Occipital lobe (tissue), 2 donors: ENCODE measurements around the gene OSBPL2. TPM values are rescaled to one million over a fixed set of nuclear protein-coding genes. Genes with fewer than 3 reads are reported as not detected.

Experiments
- DNase-seq: peaks from one replicate; lab custom pipeline; 2025; lab: John Stamatoyannopoulos, UW
- total RNA-seq: library from RNA; depleted of rRNA; stranded (reverse); fragments of >200 nt; gene quantifications from one replicate; pipeline ENCODE4 v1.2.3, GENCODE V29; 2014

Gene OSBPL2
- total RNA-seq, 1 donor from 2014 or later, result 39.8 TPM

DNA sequence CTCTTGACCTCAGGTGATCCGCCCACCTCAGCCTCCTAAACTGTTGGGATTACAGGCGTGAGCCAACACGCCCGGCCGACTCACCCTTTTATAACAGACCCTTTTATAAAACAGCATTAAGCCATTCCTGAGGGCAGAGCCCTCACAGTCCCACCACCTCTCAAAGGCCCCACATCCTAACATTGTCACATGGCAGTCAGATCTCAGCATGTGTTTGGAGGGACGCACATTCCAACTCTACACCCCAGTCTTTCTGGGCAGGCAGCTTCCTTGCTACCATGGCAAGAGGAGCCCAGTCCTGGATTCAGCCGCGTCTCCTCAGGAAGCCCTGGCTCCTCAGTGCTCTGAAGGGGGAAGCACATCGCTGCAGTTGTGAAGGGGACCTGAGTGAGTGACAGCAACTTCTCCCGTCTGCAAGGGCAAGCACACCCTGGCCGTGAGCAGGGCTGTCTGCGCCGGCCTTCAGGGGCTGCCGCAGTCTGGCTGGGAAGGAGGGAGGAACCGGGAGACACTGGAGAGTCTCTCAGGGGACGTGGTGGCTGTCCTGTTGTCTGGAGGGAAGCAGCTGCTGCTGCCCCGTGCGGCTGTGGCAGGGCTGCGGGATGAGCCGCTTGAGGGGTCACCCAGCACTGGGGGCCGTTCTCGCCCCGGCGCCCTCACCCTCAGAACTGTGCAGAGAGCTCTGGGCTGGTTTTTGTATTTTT is 15.9 kb downstream of the OSBPL2 start:
- no peak for DNase-seq

DNA sequence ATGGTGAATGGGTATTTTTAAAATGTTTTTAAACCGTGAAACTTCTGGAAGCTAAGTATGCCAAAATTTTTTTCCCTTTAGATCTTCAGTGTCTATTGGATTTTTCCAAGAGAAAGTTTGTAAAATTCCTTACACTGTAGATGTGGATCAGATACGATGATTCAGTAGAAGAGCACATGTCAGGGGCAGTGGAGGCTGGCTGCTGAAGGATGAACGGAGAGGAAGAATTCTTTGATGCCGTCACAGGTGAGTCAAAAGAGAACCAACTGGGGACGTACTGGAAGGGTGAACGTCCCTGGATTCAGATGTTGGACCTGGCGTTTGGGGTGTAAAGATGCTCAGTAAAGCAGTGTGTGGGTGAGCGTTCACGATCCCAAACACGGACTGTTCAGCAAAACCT is 17.7 kb downstream of the OSBPL2 start:
- DNase-seq, result no peak

DNA sequence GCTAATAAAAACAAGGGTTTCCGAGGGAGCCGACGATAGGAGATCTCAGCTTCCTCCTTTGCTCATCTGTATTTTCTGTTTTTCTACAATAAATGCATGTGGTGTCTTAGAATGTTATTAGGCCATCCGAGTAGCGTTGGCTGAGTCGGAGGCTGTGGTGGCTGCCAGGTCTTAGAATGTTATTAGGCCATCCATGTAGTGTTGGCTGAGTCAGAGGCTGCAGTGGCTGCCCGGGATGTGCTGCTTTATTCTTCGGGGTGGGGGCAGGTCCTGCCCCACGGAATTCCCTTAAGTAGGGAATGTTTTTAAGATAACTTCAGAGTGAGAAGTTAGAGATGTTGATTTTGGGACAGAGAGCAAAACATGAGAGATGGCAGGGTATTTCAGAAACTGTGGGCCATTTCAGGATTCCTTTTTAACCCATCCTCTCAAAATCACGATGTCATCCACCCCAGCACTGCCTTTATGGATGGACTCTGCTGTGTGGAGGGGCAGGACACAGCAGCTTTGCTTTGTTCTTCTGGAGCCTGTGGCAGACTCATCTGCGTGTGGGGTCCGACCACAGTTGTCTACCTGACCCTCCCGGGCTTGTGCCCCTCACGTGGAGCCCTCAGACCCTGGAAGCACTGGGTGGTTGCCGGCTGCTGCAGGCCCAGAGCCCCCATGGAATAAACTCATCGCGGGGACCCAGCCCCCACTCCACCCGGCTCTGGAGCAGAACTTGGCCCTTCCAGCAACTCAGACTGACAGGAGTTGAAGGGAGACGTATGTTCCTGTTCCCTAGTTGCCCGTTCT is 20.4 kb downstream of the OSBPL2 start:
- DNase-seq, result no peak

DNA sequence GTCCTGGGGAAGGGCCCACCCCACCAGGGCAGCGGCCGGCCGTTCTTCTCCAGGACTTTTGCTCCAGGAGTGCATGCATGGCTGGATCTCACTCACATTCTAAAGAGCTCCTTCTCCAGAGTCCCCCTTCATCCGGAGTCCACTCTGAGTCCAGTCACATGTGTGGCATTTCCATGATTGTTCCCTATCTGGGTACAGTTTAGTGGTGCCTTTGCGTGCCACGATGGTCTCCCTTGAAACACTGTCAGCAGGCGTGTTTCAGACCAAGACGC is 20.9 kb downstream of the OSBPL2 start:
- DNase-seq, result no peak

DNA sequence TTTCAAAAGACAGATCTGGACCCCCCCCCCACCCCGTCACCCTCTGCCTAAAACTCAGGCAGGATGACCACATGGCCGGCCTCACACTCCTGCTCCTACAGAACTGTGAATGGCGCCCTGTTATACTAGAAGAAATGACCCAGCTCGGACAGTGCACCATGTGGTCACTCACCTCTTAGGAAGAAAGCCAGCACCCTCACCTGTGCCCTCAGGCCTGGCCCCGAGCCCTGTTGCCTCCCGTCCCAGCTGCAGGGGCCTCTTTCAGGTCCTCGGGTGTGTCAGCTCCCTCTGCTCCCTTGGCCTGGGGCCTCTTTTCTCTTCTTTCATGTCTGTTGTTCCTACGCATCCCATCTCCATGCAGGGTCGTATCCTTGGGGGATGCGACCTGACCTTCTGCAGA is 23.7 kb downstream of the OSBPL2 start:
- no peak for DNase-seq

DNA sequence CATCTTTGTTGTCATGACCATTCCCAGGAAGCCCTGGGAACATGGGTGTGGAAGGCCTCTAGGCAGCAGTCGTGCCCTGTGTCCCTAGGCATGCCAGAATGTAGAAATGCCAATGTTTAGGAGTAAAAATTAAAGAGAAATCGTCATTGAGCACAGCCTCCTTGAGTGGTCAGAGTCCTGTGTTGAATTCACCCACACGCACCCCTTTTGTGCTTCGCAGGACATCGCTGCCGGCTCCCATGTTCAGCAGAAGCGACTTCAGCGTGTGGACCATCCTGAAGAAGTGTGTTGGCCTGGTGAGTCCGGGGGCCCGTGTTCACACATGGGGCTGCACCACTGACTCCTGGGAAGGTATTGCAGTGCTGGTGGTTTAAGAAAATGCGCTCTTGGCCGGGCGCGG is 25.1 kb downstream of the OSBPL2 start:
- DNase-seq, result no peak

DNA sequence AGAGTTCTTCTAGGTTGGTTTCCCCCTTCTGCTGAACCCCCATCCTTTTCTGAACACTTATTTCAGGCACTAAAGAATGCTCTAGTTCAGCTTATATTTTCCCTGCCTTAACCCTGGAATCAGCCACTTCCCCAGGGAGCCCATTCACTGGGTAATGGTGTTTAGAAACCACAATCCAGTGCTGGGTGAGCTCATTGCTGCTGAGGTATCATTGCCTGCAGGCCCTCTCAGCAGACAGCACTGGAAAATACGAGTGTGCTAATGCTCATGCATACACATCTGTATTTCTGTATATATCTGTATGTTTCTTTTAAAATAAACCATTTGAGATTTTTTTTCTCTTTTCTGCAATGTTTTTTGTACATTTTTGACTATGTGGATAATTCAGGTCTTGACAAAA is 27.0 kb downstream of the OSBPL2 start:
- no peak for DNase-seq

DNA sequence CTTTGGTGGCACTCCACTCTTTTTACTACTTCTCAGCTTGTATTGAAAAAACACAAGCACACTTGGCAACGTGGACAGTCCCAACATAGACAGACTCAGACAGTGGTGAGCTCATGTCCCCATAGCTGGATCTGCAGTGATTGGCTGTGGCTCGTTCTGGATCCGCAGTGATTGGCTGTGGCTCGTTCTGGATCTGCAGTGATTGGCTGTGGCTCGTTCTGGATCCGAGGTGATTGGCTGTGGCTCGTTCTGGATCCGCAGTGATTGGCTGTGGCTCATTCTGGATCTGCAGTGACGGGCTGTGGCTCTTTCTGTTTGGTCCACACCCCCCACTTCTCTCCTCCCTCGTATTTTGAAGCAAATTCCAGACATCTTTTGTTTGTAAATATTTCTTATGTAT is 28.0 kb downstream of the OSBPL2 start:
- no peak for DNase-seq

DNA sequence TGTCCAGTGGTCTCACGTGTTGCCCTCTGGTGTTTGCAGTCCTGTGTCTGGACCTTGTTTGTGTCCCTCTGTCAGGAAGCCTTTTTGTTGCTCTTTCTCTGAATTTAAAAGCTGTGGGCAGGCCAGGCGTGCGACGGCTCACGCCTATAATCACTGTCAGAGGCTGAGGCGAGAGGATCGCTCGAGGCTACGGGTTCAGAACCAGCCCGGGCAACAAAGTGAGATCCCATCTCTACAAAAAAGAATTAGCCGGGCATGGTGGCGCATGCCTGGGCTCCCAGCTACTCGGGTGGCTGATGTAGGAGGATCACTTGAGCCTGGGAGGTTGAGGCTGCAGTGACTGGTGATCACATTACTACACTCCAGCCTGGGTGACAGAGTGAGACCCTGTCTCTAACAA is 28.5 kb downstream of the OSBPL2 start:
- no peak for DNase-seq

DNA sequence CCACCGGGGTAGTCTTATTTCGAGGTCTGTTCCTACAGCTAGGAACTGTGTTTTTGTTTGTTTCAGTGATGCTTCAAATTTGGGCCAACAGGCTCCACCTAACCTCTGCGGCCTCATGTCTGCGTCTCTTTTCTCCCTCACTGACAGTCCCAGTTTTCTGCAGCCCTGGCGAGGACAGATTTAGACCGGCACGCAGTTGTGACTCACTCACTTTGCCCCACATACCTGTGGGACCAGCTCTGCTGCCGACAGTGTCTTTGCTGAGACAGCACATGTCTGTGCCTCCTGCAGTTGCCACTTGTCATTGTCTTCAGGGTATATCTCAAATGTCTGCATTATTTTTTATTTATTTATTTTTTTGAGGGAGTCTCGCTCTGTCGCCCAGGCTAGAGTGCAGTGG is 29.2 kb downstream of the OSBPL2 start:
- DNase-seq, result peak; percentile 33

DNA sequence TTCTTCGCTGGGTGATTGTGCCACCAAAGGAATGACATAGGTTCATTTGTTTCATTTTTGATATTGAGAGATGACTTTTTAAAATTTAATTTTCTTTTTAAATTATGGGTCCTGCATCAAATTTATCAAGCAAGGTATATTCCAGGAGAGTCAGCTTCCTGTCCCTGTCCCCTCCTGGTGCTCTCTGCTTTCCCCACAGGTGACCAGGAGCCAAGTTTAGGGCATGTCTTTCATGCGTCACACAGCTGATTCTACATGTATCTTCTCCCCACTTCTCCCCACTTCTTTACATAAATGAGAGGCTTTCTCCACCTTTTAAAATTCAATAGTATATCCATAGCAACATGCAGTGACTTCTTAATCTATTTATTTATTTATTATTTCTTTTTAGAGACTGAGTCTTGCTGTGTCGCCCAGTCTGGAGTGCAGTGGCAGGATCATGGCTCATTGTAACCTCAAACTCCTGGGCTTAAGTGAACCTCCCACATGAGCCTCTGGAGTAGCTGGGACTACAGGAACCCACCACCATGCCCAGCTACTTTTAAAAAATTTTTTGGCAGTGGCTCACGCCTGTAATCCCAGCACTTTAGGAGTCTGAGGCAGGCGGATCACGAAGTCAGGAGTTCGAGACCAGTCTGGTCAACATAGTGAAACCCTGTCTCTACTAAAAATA is 30.0 kb downstream of the OSBPL2 start:
- no peak for DNase-seq

DNA sequence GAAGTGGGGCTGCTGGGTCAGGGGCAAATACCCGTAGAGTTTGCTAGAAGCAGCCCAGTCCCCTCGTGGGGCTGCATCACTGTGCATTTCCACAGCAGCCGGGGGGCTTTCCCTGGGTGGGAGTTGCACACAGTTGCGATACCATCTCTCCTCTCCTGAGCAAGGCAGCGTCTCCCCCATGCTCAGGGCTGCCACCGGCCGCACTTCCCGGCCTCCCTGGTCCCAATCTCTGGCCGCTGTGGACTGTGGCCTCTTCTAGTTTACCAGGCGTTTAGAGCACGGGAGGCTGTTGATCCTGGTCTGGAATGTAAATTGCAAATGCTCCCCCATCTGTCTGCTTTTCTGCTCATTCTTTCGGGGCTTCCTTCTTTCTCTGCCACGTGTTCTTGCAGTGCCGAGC is 31.1 kb downstream of the OSBPL2 start:
- DNase-seq, result no peak

DNA sequence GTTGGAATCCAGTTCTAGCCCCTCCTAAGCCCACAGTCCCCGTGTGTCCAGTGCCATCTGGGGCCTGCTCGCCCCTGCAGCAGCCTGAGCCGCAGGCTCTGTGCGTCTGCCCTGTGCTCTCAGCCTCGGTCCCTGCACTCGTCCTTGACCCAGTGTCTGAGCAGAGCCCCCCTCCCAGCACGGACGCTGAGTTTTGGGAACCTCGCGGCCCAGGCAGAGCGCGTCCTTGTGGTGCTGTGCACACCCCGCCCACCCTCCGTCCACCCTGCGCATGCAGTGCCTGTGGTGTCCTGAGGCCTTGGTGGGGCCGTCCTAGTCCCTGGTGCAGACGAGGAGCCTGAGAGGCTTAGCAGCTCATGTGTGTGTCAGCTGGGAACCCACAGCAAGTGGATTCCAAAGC is 31.6 kb downstream of the OSBPL2 start:
- DNase-seq, result no peak

DNA sequence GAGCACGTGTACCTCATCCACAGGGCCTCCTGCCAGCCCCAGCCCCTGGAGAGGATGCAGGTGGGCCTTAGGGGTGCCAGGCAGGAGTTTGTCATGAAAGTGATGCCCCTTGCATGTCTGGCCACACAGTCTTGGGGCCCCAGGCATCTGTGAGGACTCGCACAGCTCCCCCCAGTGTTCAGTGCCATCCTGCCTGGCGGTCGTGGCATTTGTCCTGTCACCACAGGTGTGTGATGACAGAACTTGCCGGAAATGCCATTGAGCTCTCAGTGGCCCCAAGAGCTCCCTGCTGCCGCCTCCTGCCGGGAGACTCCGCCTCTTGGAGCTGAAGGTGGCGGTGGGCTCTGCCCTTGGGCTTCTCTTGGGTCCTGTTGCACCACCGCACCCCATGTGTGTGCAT is 33.9 kb downstream of the OSBPL2 start:
- no peak for DNase-seq

DNA sequence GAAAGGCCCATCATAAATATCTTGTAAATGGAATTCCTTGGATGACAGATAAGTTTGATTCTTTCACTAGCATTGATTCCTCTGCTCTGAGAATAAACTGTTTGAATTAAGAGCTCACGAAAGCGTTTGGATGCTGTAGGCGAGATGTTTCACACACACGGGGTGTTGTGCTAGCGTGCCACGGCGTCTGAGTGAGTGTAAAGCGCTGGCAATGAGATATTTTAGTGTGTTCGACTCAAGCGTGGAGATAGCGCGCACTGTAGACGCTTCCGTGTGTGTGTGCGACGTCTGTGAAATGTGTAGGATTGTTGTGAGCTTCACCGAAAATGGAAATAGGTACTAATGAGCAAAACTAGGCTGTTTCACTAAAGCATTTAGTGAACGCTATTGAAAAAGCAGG is 35.1 kb downstream of the OSBPL2 start:
- DNase-seq, result no peak

DNA sequence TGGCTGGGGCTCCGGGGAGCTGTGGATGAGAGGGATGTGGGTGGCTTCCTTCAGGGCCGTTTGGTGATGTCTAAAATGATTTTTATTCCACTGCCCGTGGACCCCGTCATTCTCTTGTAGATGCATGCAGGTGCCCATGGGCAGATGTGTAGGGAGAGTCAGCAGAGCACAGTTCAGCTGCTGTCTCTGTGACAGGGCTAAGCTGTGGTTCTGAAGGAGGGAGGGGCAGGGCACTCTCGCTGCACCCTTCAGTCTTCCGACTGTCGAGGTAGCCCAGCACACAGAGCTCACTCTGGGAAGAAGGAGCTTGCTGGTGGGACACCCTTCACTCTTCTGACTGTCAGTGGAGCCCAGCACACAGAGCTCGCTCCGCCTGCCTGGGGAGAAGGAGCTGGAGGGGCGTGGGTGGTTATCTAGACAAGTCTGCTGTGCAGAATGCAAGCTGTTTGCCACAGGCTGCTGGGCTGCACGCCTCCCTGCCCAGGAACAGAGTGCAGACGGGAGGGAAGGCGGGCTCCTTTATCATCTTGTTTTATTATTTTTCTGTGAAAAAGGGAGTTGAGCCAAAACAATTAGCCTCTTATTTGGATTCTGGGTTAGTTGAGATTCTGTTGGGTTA is 36.1 kb downstream of the OSBPL2 start:
- peak; percentile 77 for DNase-seq

DNA sequence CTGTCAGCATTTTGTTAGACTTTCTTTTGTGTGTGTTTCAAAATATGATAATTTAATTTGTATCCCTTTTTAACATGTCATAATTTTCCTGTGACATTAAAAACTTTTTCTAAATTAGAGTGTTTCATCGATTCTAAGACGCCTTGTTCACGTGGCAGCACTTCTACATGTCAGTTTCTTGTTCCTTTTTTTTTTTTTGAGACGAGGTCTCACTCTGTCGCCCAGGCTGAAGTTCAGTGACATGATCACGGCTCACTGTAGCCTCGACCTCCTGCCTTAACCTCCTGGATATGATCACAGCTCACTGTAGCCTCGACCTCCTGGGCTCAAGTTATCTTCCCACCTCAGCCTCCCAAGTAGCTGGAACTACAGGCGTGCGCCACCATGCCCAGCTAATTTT is 36.9 kb downstream of the OSBPL2 start:
- no peak for DNase-seq

DNA sequence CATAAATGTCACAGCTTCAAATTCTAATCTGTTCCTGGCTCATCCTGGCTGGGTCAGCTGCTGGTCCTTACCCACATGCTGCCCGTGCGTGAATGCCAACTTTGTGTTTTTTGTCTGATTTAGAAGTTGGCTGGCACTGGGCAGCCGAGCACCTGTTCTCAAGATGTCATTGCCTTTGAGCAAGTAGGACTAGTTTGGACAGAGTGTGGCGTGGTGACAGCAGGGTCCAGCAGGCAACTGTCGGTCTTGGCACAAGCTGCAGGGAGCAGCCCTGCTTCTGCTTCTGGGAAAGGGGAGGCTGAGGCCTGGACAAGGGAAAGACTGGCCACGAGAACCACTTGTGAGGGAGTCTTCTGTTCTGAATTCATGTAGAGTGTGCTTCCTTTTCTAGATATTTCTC is 38.1 kb downstream of the OSBPL2 start:
- no peak for DNase-seq

DNA sequence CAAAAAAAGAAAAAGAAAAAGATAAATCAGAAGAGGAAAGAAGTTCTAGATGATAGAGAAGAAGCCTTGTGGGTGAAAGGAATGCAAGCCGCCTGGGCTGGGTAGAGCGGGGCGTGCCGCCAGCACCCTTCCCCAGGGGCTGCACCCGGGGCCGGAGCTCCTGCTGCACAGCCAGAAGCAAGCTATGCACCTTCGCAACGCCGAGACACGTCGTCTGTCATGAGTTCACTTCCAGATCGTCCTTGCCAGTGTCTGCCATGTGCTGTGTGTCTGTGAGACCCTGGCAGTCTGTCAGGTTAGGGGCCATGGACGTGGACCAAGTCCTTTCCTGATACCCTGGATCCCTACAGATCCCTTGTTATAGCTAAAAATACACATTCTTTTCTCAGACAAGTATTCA is 38.9 kb downstream of the OSBPL2 start:
- no peak for DNase-seq

DNA sequence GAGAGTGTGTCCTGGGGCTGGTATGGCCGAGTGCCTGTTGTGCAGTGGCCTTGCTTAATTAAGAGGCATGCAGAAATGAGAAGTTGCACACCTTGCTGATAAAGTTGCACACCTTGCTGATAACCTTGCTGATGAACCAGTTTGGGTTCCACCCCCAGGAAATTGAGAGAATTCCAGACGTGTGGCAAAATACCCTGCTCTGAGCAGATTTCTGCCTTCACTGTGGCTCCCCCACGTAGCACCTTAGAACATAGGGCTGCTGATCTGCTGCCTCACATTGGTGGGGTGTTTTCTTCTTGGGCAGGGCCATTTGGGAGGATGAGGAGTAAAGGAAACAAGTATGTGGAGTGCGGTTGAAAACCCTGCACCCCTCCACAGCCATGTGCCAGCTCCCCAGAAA is 42.0 kb downstream of the OSBPL2 start:
- no peak for DNase-seq

DNA sequence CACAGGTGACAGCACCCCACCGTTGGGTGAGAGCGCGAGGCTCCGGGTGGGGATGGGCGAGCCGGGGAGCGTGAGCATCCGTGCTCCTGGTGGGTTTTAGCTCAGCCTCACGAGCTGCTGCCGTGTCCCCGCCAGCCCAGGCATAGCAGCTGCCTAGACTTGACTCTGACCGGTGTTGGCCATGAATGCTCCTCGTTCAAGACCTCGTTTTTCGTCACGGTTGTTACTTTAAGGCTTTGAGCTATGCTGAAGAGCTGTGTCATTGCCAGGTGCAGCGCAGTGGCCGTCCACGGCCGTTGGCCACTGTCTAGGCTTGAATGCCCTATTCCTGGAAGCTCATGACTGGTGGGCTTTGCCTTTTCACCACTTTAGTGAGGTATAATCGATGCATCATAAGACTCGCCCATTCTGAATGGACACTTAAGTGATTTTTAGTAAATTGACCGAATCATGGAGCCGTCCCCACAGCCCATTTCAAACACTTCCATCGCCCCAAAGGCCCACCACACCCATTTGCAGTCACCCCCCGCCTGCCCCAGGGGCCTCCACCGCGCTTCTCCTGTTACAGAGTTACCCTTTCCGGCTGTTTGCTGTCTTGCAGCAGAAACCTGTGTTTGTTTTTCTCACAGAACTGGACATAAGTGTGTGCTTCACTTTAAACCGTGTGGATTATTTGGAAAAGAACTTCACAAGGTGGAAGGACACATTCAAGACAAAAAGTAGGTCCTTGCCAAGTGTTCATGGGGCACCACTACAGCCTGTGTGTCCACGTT is 43.0 kb downstream of the OSBPL2 start:
- no peak for DNase-seq

DNA sequence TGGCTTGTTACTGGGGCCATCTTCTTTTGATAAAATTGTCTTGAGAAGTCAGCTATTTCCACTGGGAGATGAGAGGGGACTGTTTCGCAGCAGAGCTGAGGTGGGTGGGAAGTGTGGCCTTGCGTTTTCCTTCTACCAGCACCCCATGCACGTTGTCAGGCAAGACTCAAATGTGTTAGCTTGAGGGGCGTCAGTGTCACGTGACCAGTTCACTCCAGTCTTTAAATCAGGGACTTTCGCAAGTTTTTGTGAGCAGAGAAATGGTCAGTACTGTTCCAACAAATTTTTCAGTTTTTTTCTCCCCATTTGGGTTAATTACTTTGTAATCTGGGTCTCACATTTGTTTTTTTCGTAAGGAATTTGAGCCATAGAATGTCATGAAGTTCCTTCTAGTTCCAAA is 43.8 kb downstream of the OSBPL2 start:
- DNase-seq, result no peak
